GM11168 (cell line): ENCODE measurements around the gene CHCHD4.
"Not testable (repeated sequence)": the region's sequence is repeated elsewhere in the genome, so short reads cannot be mapped to it uniquely, and the experiment has no call there.

ENCODE experiments used
- in situ Hi-C: fragments of 300-500 bp; cut with MboI; formaldehyde crosslinking; loops from one replicate; pipeline ENCODE4 v1.12.0; 2022; ENCODE audit warnings: low sequenced_read_pairs; ENCODE audit not compliant: unreplicated experiment

The CHCHD4 gene

DNA sequence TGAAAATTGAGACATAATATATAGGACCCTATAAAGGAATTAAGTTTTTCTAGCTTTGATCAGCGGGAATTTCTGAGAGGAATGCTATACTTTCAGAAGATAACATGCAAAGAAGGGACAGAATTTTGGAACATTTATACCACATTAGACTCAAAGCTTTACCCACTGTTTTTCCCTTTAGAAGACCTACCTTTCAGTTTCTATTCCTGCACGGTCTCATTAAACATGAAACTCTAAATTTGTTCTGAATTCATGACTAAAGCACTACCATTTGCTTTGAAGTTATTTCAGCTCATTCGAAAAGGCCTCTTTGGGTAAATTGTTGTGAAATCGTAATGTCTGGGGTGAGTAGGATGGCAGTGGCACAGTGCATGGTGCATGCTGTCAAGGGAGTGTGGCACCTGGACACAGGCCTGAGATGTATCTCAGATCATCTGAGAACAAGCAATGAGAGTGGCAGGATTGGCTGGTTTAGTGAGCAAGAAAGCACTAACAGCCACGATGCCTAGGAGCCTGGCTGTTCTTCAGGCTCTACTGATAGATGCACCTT lies 42.5 kb downstream of the CHCHD4 start:
- in situ Hi-C loops = no loop called here

DNA sequence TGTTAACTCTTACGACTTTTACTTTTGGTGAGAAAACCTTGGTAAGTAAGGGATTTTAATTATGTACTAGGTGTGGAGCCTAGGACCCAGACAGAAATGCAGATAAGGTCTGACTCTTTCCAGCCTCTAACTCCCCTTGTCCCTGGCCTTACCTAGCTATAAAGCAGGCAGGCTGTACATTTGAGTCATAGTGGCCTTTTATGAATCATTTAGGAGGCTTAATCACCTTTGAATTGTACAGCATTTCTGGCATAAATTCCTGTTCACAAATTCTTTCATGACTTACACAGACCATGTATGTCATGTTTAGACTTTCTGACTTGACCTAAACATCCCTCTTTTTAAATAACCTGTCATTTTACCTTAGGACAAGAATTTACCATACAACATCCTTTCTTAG lies 47.4 kb downstream of the CHCHD4 start:
- in situ Hi-C loops = no loop called here

DNA sequence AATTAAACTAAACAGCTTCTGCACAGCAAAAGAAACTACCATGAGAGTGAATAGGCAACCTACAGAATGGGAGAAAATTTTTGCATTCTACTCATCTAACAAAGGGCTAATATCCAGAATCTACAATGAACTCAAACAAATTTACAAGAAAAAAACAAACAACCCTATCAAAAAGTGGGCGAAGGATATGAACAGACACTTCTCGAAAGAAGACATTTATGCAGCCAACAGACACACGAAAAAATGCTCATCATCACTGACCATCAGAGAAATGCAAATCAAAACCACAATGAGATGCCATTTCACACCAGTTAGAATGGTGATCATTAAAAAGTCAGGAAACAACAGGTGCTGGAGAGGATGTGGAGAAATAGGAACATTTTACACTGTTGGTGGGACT lies 49.4 kb downstream of the CHCHD4 start:
- in situ Hi-C loops = not testable (repeated sequence)

DNA sequence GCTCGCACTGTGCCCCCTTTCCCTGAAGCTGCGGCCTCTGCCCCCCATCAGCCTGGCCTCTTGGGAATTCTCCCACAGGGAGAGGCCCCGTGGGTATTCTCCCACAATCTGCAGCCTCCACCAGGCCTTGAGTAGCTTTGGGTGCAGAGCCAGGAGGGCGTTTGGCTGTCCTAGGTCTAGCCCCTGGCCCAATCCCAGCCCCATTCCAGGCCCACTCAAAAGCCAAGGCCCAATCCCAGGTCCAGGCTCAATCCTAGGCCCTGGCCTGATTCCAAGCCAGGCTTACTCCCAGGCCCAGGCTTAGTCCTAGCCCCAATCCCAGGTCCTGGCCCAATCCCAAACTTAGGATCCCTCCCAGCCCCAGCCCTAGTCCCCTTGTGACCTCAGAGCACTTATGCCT lies 59.8 kb downstream of the CHCHD4 start:
- in situ Hi-C loops = no loop called here

DNA sequence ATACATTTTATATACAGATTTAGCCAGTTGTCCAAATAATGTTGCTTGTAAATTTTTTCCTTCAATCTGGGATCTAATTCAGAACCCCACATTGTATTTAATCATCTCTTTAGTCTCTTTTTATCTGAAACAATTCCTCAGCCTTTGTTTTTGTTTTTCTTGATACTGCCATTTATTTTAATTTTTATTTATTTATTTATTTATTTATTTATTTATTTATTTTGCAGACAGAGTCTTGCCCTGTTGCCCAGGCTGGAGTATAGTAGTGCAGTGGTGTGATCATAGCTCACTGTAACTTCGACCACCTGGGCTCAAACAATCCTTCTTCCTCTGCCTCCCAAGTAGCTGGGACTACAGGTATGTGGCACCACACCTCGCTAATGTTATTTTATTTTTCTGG lies 61.5 kb downstream of the CHCHD4 start:
- in situ Hi-C loops = no loop called here
